HG03025 (cell line): Measurements from ENCODE around the gene SCNN1G.

Experiments used
- ATAC-seq: cut with Tn5 transposase; IDR thresholded peaks from one replicate; pipeline ENCODE4 v1.9.1; 2021; ENCODE audit warnings: mild to moderate bottlenecking, moderate library complexity; ENCODE audit not compliant: unreplicated experiment, low FRiP score

Gene SCNN1G

DNA sequence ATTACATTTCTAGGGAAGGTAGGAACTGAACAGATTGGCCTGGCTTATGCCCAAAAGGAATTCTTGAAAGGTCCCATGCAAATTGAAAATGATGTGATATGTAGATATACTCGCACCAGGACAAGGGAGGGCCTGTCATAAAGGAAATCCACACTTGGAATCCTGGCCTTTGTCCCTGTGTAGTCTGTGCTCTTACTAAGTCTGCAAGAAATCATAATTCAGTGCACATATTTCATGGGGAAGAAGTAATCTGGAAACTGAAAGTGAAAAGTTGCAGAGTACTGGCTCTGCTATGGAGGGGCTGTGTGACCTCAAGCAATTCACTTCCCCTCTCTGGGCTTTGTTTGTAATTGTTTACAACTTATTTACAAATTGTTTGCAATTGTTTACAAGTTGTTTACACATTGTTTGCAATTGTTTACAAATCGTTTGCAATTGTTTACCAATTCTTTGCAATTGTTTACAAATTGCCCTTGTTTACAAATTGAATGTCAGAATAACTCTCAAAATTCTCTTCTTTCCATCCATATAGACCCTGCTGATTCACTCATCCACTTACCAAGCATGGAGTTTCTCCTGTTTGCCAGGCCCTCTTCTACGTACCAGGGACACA, 12.9 kb downstream of the SCNN1G start:
- no peak for ATAC-seq

DNA sequence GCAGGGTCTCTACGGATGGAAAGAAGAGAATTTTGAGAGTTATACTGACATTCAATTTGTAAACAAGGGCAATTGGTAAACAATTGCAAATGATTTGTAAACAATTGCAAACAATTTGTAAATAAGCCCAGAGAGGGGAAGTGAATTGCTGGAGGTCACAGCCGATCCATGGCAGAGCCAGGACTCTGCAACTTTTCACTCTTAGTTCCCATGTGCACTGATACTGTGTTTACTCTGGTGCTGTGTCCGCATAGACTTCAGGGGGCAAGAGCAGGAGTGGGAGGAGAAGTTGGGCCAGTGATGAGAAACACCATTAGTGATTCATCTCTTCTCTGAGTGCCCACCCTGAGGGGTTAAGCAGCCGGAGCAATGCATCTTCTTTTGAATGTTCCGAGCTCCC, 14.0 kb downstream of the SCNN1G start:
- no peak for ATAC-seq

DNA sequence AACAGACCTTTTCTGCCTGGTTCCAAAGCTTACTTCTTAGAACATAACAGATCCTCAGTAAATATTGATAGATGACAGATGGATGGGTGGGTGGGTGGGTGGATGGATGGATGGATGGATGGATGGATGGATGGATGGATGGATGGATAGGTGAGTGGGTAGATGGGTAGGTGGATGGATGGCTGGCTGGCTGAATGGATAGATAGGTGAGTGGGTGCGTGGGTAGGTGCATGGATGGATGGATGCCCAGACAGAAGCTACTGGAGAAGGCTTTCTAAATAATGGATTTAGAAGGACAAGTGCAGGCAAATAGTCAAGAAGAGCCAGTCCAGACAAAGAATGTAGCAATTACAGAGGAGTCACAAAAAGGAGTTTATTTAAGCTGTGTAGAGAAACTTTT, 19.6 kb downstream of the SCNN1G start:
- no peak for ATAC-seq

DNA sequence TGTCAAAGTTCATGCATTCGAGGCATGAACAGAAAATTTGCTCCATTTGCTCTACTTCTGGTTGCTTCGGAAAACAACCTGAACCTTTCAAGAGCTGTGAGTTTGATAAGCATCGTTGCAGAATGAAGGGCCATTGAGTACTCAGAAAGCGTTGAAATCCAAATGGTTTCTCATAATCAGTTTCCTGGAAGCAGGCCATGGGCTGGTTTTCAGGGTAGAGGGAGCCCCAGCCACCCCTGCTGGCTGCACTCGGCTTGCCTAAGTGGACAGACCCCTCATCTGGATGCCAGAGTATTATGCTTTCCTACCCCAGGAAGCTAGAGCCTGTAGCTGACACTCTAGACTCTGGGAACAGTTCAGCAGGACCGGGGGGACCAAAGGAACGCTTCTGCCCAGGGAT, 24.4 kb downstream of the SCNN1G start:
- no peak for ATAC-seq

- no peak for ATAC-seq
Measured at GRCh38 chr16:23207485-23207884, 24.9 kb downstream of the SCNN1G start.

DNA sequence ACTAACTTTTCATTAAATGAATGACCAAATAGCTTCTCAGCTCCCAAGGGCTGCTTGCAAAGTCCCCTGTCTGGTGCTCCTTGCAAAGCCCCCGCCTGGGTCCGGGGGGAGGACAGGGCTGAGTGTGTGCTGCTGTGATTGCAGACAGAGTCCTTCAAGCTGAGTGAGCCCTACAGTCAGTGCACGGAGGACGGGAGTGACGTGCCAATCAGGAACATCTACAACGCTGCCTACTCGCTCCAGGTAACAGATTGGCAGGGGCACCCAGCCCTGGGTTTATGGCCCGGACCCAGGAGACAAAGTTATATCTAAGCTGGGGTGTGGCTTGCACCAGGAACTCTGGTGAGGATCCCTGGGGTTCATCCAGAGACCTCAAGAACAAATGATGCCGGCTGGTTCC, 27.1 kb downstream of the SCNN1G start:
- no peak for ATAC-seq

DNA sequence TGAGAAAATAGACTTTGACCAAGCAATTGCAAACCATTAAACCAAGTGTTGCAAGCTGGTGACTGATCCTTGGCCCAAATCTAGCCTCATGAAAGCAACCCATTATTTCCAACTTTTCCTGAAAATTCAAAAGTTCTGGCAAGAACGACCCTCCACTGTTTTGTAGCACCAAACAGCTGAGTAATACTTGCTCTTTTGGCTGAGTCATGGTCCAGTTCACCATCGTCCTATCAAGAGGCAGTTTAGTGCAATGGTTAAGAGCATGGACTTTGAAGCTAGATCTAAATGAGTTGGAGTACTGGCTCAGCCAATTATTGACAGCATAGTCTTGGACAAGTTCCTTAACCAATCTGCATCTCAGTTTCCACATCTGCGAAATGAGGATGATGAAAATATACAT, 31.3 kb downstream of the SCNN1G start:
- ATAC-seq, result no peak

DNA sequence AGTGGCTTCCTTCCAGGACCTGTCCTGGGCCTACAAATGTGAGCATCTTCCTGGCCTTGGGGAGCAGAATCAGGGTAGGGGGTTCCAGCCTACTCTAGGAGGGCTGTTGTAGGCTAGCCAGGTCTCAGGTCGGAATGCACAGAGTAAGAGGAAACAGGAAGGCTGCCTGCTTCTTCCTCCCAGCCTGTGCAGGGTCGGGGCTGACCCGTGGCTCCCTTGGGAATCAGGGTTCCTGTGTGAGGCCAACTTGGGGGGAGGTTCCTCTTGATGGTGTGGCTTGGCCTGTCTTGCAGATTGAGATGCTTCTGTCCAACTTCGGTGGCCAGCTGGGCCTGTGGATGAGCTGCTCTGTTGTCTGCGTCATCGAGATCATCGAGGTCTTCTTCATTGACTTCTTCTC, 32.3 kb downstream of the SCNN1G start:
- no peak for ATAC-seq

- no peak for ATAC-seq
Measured at GRCh38 chr16:23215435-23215834, 32.9 kb downstream of the SCNN1G start.

GRCh38 chr16:23216658-23217246, 34.2 kb downstream of the SCNN1G start:
- no peak for ATAC-seq

DNA sequence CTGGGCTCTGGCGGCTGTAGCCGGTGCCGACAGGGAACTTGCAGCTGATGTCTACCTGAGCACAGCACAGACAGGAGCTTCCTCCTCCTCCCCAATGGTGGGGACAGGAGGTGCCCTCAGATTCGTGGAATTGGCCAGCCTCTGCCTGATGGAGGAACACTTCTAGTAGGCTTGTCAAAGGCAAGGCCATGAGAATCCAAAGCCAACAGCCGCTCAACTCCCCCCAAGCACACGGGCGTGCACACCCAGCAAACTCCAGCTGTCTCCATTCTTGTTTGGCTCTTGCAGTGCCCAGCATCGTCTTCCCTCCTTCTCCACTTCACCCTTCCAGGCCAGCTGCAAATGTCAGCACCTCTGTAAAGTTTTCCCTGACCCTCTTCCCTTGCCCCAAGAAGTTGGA, 35.1 kb downstream of the SCNN1G start:
- no peak for ATAC-seq

- ATAC-seq, result no peak
Measured at GRCh38 chr16:23222929-23223328, 40.4 kb downstream of the SCNN1G start.

DNA sequence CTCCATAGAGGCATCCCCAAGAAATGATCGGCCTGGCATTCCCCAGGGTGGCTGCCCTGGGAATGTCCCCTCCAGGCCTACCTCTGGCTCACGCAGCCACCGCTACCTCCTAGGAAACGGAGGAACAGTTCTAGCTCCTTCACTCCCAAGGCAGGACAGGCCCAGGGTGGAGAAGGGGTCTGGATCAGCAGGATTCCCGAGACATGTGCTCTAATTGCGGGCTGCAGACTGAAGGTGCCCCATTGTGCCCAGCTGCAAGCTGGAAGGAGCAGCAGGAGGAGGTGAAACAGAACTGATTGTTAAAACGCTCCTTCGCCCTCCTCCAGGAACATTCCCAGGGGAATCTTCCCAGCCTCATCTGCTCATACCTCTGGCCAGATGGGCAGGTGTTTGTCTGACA, 40.8 kb downstream of the SCNN1G start:
- ATAC-seq, result no peak

DNA sequence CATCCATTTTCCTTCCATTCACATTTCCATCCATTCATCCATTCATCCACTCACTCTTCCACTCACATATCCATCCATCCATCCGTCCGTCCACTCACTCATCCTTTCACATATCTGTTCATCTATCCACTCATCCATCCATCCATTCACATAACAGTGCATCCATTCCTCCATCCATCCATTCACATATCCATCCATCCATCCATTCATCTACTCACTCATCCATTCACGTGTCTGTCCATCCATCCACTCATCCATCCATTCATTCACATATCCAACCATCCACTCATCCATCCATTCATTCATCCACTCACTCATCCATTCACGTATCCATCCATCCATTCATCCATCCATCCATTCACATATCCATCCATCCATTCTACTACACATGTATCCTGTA, 42.6 kb downstream of the SCNN1G start:
- no peak for ATAC-seq

DNA sequence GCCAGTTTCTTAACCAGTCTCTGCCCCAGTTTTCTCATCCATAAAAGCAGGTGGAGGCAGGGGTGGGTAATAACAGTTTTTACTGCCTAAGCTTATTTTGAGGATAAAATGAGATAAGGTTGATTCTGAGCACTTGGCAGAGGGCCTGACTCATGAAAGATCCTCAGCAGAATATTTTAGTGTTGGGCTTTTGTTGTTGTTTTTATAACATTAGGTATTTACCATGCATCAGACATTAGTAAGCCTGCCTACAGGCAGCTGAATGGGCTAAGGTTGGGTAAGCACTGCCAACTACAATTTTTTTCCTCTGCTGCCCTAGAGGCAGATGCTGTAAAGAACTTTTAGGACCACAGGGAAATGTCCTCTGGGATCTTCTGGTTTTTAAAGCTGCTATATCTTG, 43.1 kb downstream of the SCNN1G start:
- no peak for ATAC-seq

DNA sequence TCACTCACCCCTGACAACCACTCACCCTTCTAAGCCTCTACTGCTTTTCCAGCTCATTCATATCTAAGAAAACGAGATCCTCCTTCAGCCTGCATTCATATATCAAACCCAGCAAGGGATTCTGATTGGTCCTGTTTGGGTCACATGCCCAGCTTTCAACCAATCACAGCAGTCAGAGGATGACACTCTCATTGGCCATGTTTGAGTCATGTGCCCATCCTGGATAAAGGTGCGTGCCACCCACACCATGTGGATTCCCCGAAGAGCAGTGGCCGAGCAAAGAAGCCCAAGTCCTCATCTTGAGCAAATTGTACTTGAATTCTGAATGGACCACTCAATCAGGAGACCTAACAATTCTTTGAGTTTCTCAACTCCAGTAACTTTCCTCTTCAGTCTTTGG, 45.0 kb downstream of the SCNN1G start:
- no peak for ATAC-seq

GRCh38 chr16:23229714-23230113, 47.2 kb downstream of the SCNN1G start:
- ATAC-seq, result no peak

DNA sequence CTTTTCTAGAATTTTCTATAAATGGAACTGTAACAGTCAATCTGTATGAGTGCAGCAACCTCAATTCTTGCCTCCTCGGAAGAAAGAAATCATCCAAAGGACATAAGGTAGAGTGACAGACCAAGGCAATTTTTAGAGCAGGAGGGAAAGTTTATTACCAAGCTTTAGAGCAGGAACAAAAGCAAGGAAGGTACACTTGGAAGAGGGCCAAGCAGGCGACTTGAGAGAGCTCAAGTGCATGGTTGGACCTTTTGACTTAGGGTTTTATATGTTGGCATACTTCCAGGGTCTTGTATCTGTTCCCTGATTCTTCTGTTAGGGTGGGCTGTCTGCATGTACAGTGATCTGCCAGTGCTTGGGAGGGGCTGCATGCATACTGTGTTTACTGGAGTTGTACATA, 50.3 kb downstream of the SCNN1G start:
- no peak for ATAC-seq

GRCh38 chr16:23235176-23235575, 52.6 kb downstream of the SCNN1G start:
- ATAC-seq, result no peak

DNA sequence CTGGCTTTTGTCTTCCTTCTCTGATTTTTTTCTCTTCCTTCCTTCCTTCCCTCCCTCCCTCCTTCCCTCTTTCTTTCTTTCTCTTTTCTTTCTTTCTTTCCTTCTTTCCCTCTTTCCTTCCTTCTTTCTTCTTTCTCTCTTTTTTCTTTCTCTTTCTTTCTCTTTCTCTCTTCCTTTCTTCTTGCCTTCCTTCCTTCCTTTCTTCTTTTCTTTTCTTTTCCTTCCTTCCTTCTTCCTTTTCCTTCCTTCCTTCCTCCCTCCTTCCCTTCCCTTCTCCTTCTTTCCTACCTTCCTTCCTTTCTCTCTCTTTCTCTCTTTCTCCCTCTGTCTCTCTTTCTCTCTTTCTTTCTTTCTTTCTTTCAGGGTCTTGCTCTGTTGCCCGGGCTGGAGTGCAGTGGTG, 54.4 kb downstream of the SCNN1G start:
- ATAC-seq, result no peak

DNA sequence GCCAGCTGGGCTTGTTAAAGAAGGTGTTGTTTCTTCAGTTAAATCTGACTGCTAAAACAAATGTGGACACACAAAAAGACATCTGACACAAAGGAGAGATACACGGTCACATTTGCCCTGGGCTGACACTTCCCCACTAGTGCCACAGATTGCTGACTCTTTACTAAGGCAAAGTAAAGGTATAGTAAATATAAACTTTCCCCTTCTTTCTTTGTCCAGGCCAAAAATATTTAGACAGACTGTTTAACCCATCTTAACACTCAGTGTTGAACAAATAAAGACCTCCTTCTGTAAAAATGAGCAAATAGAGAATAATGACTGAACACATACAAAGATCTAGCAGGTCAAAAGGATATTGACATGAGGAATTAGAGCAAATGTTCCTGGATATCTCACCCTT, 58.4 kb downstream of the SCNN1G start:
- no peak for ATAC-seq

DNA sequence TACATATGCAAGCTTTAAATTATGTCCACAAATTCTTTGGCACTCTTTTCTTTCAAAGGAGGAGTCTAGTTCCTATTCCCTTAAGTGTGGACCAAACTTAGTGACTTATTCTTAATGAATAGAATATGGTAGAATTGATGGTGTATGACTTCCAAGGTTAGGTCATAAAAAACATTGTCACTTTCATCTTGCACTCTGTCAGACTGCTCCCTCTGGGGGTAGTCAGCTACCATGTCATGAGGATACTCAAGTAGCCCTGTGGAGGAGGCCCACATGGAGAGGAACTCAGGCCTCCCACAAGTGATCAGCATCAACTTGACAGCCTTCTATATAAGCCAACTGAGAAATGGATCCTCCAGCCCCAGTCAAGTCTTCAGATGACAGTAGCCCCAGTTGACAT, 61.6 kb downstream of the SCNN1G start:
- no peak for ATAC-seq

- ATAC-seq, result no peak
Measured at GRCh38 chr16:23245268-23245667, 62.7 kb downstream of the SCNN1G start.
